NCI-H226 (cell line): ENCODE measurements around the gene MCC.
A peak's percentile ranks its signal among the peaks of the same experiment; 100 is the strongest.

Source experiments
- DNase-seq: peaks from one replicate; pipeline ENCODE4 v3.0.0-alpha.2; 2015

Gene MCC

GRCh38 chr5:113358696-113359095, 129.6 kb downstream of the MCC start:
- no peak for DNase-seq

GRCh38 chr5:113357696-113358476, 130.4 kb downstream of the MCC start:
- DNase-seq = peak; percentile 20

GRCh38 chr5:113356487-113356886, 131.8 kb downstream of the MCC start:
- DNase-seq = no peak

- DNase-seq = no peak
Measured at GRCh38 chr5:113354055-113354454, 134.2 kb downstream of the MCC start.

GRCh38 chr5:113347572-113347971, 140.7 kb downstream of the MCC start:
- DNase-seq = no peak

- peak; percentile 94 for DNase-seq
Measured at GRCh38 chr5:113344973-113345940, 143.0 kb downstream of the MCC start.

GRCh38 chr5:113343343-113343742, 144.9 kb downstream of the MCC start:
- DNase-seq = peak; percentile 51

GRCh38 chr5:113340537-113340936, 147.7 kb downstream of the MCC start:
- no peak for DNase-seq

- no peak for DNase-seq
Measured at GRCh38 chr5:113338628-113339027, 149.6 kb downstream of the MCC start.

- DNase-seq = no peak
Measured at GRCh38 chr5:113337515-113338415, 150.5 kb downstream of the MCC start.

GRCh38 chr5:113336975-113337374, 151.3 kb downstream of the MCC start:
- peak; percentile 50 for DNase-seq

GRCh38 chr5:113333411-113333810, 154.8 kb downstream of the MCC start:
- no peak for DNase-seq

GRCh38 chr5:113331209-113331551, 157.1 kb downstream of the MCC start:
- no peak for DNase-seq

GRCh38 chr5:113330533-113331208, 157.6 kb downstream of the MCC start:
- DNase-seq = peak; percentile 79

- no peak for DNase-seq
Measured at GRCh38 chr5:113329981-113330380, 158.3 kb downstream of the MCC start.

GRCh38 chr5:113325054-113325453, 163.2 kb downstream of the MCC start:
- DNase-seq = peak; percentile 71

- no peak for DNase-seq
Measured at GRCh38 chr5:113321276-113321675, 167.0 kb downstream of the MCC start.

GRCh38 chr5:113320273-113320780, 167.9 kb downstream of the MCC start:
- no peak for DNase-seq

GRCh38 chr5:113319256-113320053, 168.8 kb downstream of the MCC start:
- DNase-seq = no peak

- no peak for DNase-seq
Measured at GRCh38 chr5:113317636-113318035, 170.6 kb downstream of the MCC start.

- no peak for DNase-seq
Measured at GRCh38 chr5:113311301-113311700, 177.0 kb downstream of the MCC start.
